22Rv1 (cell line): ENCODE results near the gene TUBGCP2.

Source experiments
- H3K27ac ChIP-seq: fragments of 450-650 bp; 2 replicates; pipeline ENCODE4 v1.5.1; 2017
- CTCF ChIP-seq: fragments of 450-650 bp; IDR thresholded peaks from 2 replicates; pipeline ENCODE4 v1.5.1; 2017; ENCODE audit warnings: mild to moderate bottlenecking
- ZFX ChIP-seq: fragments of 450-650 bp; IDR thresholded peaks from 2 replicates; pipeline ENCODE4 v1.6.1; 2017; ENCODE audit warnings: antibody characterized with exemption, borderline replicate concordance

Gene TUBGCP2

GRCh38 chr10:133307776-133308420 lies 774 bp downstream of the TUBGCP2 start:
- peak overlapping the region; percentile 92 for H3K27ac ChIP-seq
- TF ChIP-seq ZFX (no peak), CTCF (peak; percentile 89)

- H3K27ac ChIP-seq, result no peak overlapping the region
- no peak for TF ChIP-seq CTCF
- TF ChIP-seq ZFX, result no peak
Measured at GRCh38 chr10:133306941-133307379, 1.7 kb downstream of the TUBGCP2 start.

- no peak overlapping the region for H3K27ac ChIP-seq
- TF ChIP-seq CTCF (no peak), ZFX (no peak)
Measured at GRCh38 chr10:133306097-133306476, 2.6 kb downstream of the TUBGCP2 start.

GRCh38 chr10:133303206-133303605 lies 5.5 kb downstream of the TUBGCP2 start:
- TF ChIP-seq ZFX (no peak), CTCF (no peak)

GRCh38 chr10:133302230-133302629 lies 6.4 kb downstream of the TUBGCP2 start:
- no peak overlapping the region for H3K27ac ChIP-seq
- TF ChIP-seq CTCF (no peak), ZFX (no peak)

More at GRCh38 chr10:133303206-133303605, 5.5 kb downstream of the TUBGCP2 start:
- no peak overlapping the region for H3K27ac ChIP-seq

GRCh38 chr10:133299738-133300137 lies 8.9 kb downstream of the TUBGCP2 start:
- TF ChIP-seq ZFX (no peak), CTCF (no peak)

GRCh38 chr10:133299224-133299623 lies 9.4 kb downstream of the TUBGCP2 start:
- TF ChIP-seq ZFX, result no peak
- TF ChIP-seq CTCF, result no peak
- H3K27ac ChIP-seq, result no peak overlapping the region

More at GRCh38 chr10:133299738-133300137, 8.9 kb downstream of the TUBGCP2 start:
- H3K27ac ChIP-seq, result no peak overlapping the region
